T-cell (primary cell): ENCODE data around the gene MYL6B. TPM values are rescaled to one million over a fixed set of nuclear protein-coding genes. Genes with fewer than 3 reads are reported as not detected.

Experiments used
- ATAC-seq, 4 experiments: fragments of 200-7000 bp in 3 of 4; fragments of 150-1000 bp in 1 of 4; cut with Tn5 transposase; replicated peaks in 1 of 4; 1 replicate in 3 of 4; 2 replicates in 1 of 4; pipeline ENCODE4 v1.10.0; 2021; ENCODE audit warnings: moderate library complexity in 3 of 4, mild to moderate bottlenecking in 2 of 4, moderate number of reproducible peaks in 1 of 4
- CTCF ChIA-PET, 2 donors: fragments of 300-600 bp; sonication (Branson Sonifier 250); formaldehyde crosslinking; loops; one replicate each; lab custom pipeline; 2022; ENCODE audit warnings: antibody characterized with exemption in 2 of 2; lab: Charles Lee
- POLR2A ChIA-PET, 2 donors: fragments of 300-600 bp; sonication (Branson Sonifier 250); formaldehyde crosslinking; loops; one replicate each; lab custom pipeline; 2022; ENCODE audit warnings: antibody characterized with exemption in 2 of 2; lab: Charles Lee
- DNase-seq, 35 experiments: peaks; one replicate each; pipeline versions ENCODE4 v3.0.0 to v3.0.0-alpha.2; 2013 to 2023
- H3K27ac ChIP-seq: one replicate; pipeline ENCODE4 v1.5.1; 2013; ENCODE audit warnings: low read length
- H3K27me3 ChIP-seq, 2 experiments: replicated peaks in 1 of 2; 1 replicate in 1 of 2; 2 replicates in 1 of 2; pipeline versions ENCODE4 v1.6.1 to v1.7.0; 2013; ENCODE audit warnings: low read length in 1 of 2, mixed read lengths in 1 of 2; ENCODE audit not compliant: control insufficient read depth in 2 of 2, insufficient read depth in 2 of 2; ENCODE audit errors: extremely low read depth in 1 of 2
- H3K36me3 ChIP-seq, 2 donors: 1 replicate in 1 of 2; 2 replicates in 1 of 2; pipeline versions ENCODE4 v1.6.1 to v1.7.0; 2013; ENCODE audit warnings: low read length in 1 of 2; ENCODE audit not compliant: control insufficient read depth in 2 of 2, insufficient read depth in 1 of 2; ENCODE audit errors: extremely low read depth in 1 of 2
- H3K4me1 ChIP-seq, 2 experiments: 1 replicate in 1 of 2; 2 replicates in 1 of 2; pipeline versions ENCODE4 v1.6.1 to v1.7.0; 2013; ENCODE audit warnings: low read length in 2 of 2, mixed read lengths in 1 of 2; ENCODE audit not compliant: insufficient read depth in 2 of 2, control insufficient read depth in 1 of 2; ENCODE audit errors: extremely low read depth in 1 of 2
- H3K4me3 ChIP-seq, 2 donors: 1 replicate in 1 of 2; 2 replicates in 1 of 2; pipeline versions ENCODE4 v1.5.1 to v1.7.0; 2013; ENCODE audit warnings: mild to moderate bottlenecking in 2 of 2, low read length in 1 of 2, moderate library complexity in 1 of 2; ENCODE audit not compliant: control insufficient read depth in 1 of 2; ENCODE audit errors: extremely low read depth in 1 of 2
- H3K9me3 ChIP-seq: 2 replicates; pipeline ENCODE4 v1.7.0; 2013
- H3K27ac Mint-ChIP-seq, 2 donors: one replicate each; pipeline ENCODE4 v1.8.0; 2020 to 2021; ENCODE audit warnings: mild to moderate bottlenecking in 2 of 2, mixed read lengths in 2 of 2
- H3K27me3 Mint-ChIP-seq, 2 donors: one replicate each; pipeline ENCODE4 v1.8.0; 2021 to 2022; ENCODE audit warnings: mixed read lengths in 2 of 2
- H3K36me3 Mint-ChIP-seq: one replicate; pipeline ENCODE4 v1.8.0; 2021; ENCODE audit warnings: mixed read lengths
- H3K4me1 Mint-ChIP-seq, 3 donors: one replicate each; pipeline ENCODE4 v1.8.0; 2020 to 2022; ENCODE audit warnings: mixed read lengths in 3 of 3, mild to moderate bottlenecking in 1 of 3
- H3K4me3 Mint-ChIP-seq, 3 donors: one replicate each; pipeline ENCODE4 v1.8.0; 2020 to 2022; ENCODE audit warnings: mild to moderate bottlenecking in 3 of 3, mixed read lengths in 3 of 3, moderate library complexity in 3 of 3
- H3K9me3 Mint-ChIP-seq, 3 donors: one replicate each; pipeline ENCODE4 v1.8.0; 2020 to 2022; ENCODE audit warnings: mixed read lengths in 3 of 3
- WGBS: methylation state at CpG from one replicate; pipeline ENCODE4 v1.1.5; 2013; ENCODE audit warnings: missing lambda C conversion rate; ENCODE audit not compliant: insufficient coverage; 5-methylcytosine and 5-hydroxymethylcytosine counted together
- total RNA-seq, 35 experiments: library from RNA in 6 of 35; stranded (reverse) in 6 of 35; fragments of 120-200 nt in 1 of 35; gene quantifications; one replicate each; pipeline versions ENCODE4 v1.2.1 to v1.2.4 and lab custom pipeline; 2013 to 2026

The MYL6B gene
- total RNA-seq, 5 donors from 2014 or later (not counting 1 experiment from before 2014, with no cell fraction given): 5.9 to 12.4 (median 7.7) TPM

GRCh38 chr12:56163533-56164344 is 11.4 kb downstream of the MYL6B start:
- no peak overlapping the region for H3K4me3 Mint-ChIP-seq
- H3K27me3 Mint-ChIP-seq: no peaks in the 10 kb centered on the region
- peaks cover 5 to 89% of the 10 kb centered on the region in 2 donors for H3K36me3 ChIP-seq
- CTCF ChIA-PET: interaction anchor here in 1 of 2 donors (0.6 to 1.1 kb wide), 4 partner anchors 17 to 190 kb away, joined by 3 read pairs; partner anchors contain the start of genes RAB5B and SMARCC2
- peak overlapping the region; percentile 28 to 63 for H3K27ac Mint-ChIP-seq
- H3K9me3 Mint-ChIP-seq: no peaks in the 10 kb centered on the region
- no peak for DNase-seq
- no peak overlapping the region for H3K4me3 ChIP-seq
- H3K4me1 Mint-ChIP-seq: peaks cover 29 to 39% (median 38%) of the 10 kb centered on the region in 3 donors
- H3K27ac ChIP-seq: no peak overlapping the region
- H3K9me3 ChIP-seq: no peaks in the 10 kb centered on the region
- H3K36me3 Mint-ChIP-seq: peaks cover 51% of the 10 kb centered on the region
- 70% methylated on average over 3 of the region's 11 CpGs for WGBS
- no peak for ATAC-seq
- no peaks in the 10 kb centered on the region for H3K27me3 ChIP-seq
- H3K4me1 ChIP-seq: peaks cover 18 to 39% of the 10 kb centered on the region in 2 experiments
- POLR2A ChIA-PET: interaction anchor here in 1 of 2 donors (0.8 kb wide), 1 partner anchor 30 kb away, joined by 6 read pairs; no protein-coding TSS in a partner anchor

GRCh38 chr12:56164345-56164729 is 11.9 kb downstream of the MYL6B start:
- H3K9me3 ChIP-seq: no peaks in the 10 kb centered on the region
- Mint-ChIP-seq H3K4me1 (peaks cover 23 to 33% (median 32%) of the 10 kb centered on the region in 3 donors), H3K36me3 (peaks cover 51% of the 10 kb centered on the region), H3K27ac (no peak overlapping the region), H3K4me3 (no peak overlapping the region), H3K9me3 (no peaks in the 10 kb centered on the region), H3K27me3 (no peaks in the 10 kb centered on the region)
- H3K27me3 ChIP-seq: no peaks in the 10 kb centered on the region
- POLR2A ChIA-PET: no interaction called here
- no peak for DNase-seq
- H3K27ac ChIP-seq: no peak overlapping the region
- CTCF ChIA-PET: interaction anchor here in 1 of 2 donors (1.7 kb wide), 1 partner anchor 24 kb away, joined by 4 read pairs; no protein-coding TSS in a partner anchor
- H3K4me1 ChIP-seq: peaks cover 18 to 33% of the 10 kb centered on the region in 2 experiments
- no peak overlapping the region for H3K4me3 ChIP-seq
- ATAC-seq: no peak
- H3K36me3 ChIP-seq: peaks cover 7 to 94% of the 10 kb centered on the region in 2 donors
- over 99% methylated on average over 11 of the region's 17 CpGs for WGBS

DNA sequence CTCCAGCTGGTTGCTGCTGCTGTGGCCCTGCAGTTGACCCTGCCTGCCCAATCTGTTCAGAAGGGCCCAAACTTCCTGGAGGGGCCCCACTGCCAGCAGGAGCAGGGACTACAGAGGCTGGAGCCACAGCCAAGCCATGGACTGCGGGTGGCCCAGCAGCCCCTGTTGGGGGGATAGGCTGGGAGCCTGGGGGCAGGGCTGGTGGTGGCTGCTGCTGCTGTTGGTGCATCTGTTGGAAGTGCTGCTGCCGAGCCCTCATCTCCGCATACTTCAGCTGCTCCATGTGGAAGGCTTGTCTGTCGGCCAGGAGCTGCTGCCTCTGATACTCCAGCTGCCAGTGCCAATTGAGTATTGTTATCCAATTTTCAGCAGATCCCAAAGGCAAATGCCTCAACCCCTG is 13.0 kb downstream of the MYL6B start:
- Mint-ChIP-seq H3K4me1 (peaks cover 13 to 23% (median 22%) of the 10 kb centered on the region in 3 donors), H3K9me3 (no peaks in the 10 kb centered on the region), H3K4me3 (no peak overlapping the region), H3K36me3 (peaks cover 50% of the 10 kb centered on the region), H3K27ac (peak overlapping the region; percentile 18 to 23), H3K27me3 (no peaks in the 10 kb centered on the region)
- ChIA-PET POLR2A (no interaction called here), CTCF (interaction anchor here in 1 of 2 donors (1.7 kb wide), 1 partner anchor 23 kb away, joined by 4 read pairs; no protein-coding TSS in a partner anchor)
- Histone ChIP-seq H3K4me3 (no peak overlapping the region), H3K4me1 (peaks cover 9 to 22% of the 10 kb centered on the region in 2 experiments), H3K27me3 (no peaks in the 10 kb centered on the region), H3K9me3 (no peaks in the 10 kb centered on the region), H3K36me3 (peaks cover 7 to 94% of the 10 kb centered on the region in 2 donors), H3K27ac (no peak overlapping the region)
- ATAC-seq (no peak), DNase-seq (no peak)
- WGBS: 94% methylated on average over 4 of the region's 4 CpGs

DNA sequence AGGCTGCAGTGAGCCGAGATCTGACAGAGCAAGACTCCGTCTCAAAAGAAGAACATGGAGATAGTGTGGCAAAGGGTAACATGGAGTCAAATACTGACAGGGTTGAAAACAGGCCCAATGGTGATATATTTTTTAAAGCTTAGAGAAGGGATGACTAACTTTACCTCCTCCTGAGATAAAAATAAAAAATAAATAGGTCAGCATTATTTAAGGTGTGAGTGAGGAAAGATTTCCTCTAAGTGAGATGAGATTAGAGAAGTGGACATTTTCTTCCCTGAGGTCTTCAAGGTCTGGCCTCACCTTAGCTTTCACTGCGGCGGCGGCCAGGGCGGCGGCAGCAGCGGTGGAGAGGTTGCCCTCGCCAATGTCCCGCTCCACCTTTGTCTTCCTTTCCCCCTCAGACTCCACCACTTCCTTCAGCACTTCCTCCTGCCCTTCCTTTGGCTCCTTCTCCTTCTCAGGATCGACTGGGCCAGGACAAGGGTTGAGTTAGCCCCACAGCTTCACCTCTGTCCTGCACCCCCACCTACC is 16.9 kb downstream of the MYL6B start:
- Mint-ChIP-seq H3K9me3 (no peaks in the 10 kb centered on the region), H3K4me3 (no peak overlapping the region), H3K4me1 (no peaks in the 10 kb centered on the region), H3K36me3 (peaks cover 55% of the 10 kb centered on the region), H3K27ac (peak overlapping the region; percentile 19 to 73), H3K27me3 (no peaks in the 10 kb centered on the region)
- 38% methylated on average over 1 of the region's 11 CpGs for WGBS
- Histone ChIP-seq H3K4me3 (no peak overlapping the region), H3K27me3 (no peaks in the 10 kb centered on the region), H3K9me3 (no peaks in the 10 kb centered on the region), H3K36me3 (peaks cover 31 to 92% of the 10 kb centered on the region in 2 donors), H3K27ac (no peak overlapping the region), H3K4me1 (no peaks in the 10 kb centered on the region)
- ChIA-PET POLR2A (no interaction called here), CTCF (interaction anchor here in 1 of 2 donors (0.6 kb wide), 1 partner anchor 25 kb away, joined by 3 read pairs; no protein-coding TSS in a partner anchor)
- no peak for ATAC-seq
- no peak for DNase-seq

GRCh38 chr12:56172839-56173238 is 20.5 kb downstream of the MYL6B start:
- Mint-ChIP-seq H3K4me1 (peaks cover 0 to 2% (median 0%) of the 10 kb centered on the region in 3 donors), H3K9me3 (no peaks in the 10 kb centered on the region), H3K27ac (no peak overlapping the region), H3K27me3 (no peaks in the 10 kb centered on the region), H3K36me3 (peaks cover 56% of the 10 kb centered on the region), H3K4me3 (no peak overlapping the region)
- ChIA-PET CTCF (no interaction called here), POLR2A (interaction anchor here (0.5 to 0.7 kb wide), 2 partner anchors 10 to 29 kb away, joined by 3 to 6 read pairs; no protein-coding TSS in a partner anchor)
- WGBS: 91% methylated on average over 5 of the region's 7 CpGs
- Histone ChIP-seq H3K4me3 (no peak overlapping the region), H3K36me3 (peaks cover 34 to 87% of the 10 kb centered on the region in 2 donors), H3K27me3 (no peaks in the 10 kb centered on the region), H3K4me1 (no peaks in the 10 kb centered on the region), H3K27ac (no peak overlapping the region), H3K9me3 (no peaks in the 10 kb centered on the region)
- no peak for DNase-seq
- no peak for ATAC-seq

DNA sequence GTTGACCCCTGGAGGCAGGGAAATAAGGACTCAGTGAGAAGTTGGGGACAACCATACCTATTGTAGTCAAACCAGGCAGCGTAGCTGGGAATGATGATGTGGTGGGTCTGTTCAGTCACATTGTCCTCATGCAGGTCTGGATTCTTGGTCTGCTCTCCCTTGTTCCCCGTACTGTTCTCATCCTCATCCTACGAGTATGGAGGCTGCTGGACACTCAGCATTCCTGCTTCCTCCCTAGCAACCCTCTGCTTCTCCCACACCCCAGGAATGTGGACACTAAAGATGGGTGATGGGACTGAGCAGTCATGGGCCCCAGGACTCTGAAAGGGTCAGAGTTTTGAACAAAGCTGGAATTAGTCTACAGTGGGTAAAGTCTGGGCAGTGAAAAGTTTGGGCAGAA is 26.0 kb downstream of the MYL6B start:
- WGBS: no CpG with 5 or more reads among the region's 3 CpGs
- Mint-ChIP-seq H3K4me1 (peaks cover 0 to 6% (median 0%) of the 10 kb centered on the region in 3 donors), H3K4me3 (no peak overlapping the region), H3K9me3 (no peaks in the 10 kb centered on the region), H3K27ac (no peak overlapping the region), H3K27me3 (no peaks in the 10 kb centered on the region), H3K36me3 (peaks cover 59% of the 10 kb centered on the region)
- H3K27me3 ChIP-seq: no peaks in the 10 kb centered on the region
- H3K36me3 ChIP-seq: peaks cover 14 to 80% of the 10 kb centered on the region in 2 donors
- ATAC-seq (no peak), DNase-seq (no peak)
- no peaks in the 10 kb centered on the region for H3K4me1 ChIP-seq
- POLR2A ChIA-PET: no interaction called here
- CTCF ChIA-PET: no interaction called here
- no peak overlapping the region for H3K4me3 ChIP-seq
- H3K27ac ChIP-seq: no peak overlapping the region
- no peaks in the 10 kb centered on the region for H3K9me3 ChIP-seq
